C4-2B (cell line): ENCODE results near the gene SMG9.

ENCODE experiments used
- ZFX ChIP-seq: fragments of 450-650 bp; IDR thresholded peaks from 2 replicates; pipeline ENCODE4 v1.6.1; 2017
- TF ChIP-seq, protein P1 (sequence below): fragments of 450-650 bp; conservative IDR thresholded peaks from 2 replicates; pipeline ENCODE4 v1.5.1; 2017; ENCODE audit warnings: mild to moderate bottlenecking

DNA sequence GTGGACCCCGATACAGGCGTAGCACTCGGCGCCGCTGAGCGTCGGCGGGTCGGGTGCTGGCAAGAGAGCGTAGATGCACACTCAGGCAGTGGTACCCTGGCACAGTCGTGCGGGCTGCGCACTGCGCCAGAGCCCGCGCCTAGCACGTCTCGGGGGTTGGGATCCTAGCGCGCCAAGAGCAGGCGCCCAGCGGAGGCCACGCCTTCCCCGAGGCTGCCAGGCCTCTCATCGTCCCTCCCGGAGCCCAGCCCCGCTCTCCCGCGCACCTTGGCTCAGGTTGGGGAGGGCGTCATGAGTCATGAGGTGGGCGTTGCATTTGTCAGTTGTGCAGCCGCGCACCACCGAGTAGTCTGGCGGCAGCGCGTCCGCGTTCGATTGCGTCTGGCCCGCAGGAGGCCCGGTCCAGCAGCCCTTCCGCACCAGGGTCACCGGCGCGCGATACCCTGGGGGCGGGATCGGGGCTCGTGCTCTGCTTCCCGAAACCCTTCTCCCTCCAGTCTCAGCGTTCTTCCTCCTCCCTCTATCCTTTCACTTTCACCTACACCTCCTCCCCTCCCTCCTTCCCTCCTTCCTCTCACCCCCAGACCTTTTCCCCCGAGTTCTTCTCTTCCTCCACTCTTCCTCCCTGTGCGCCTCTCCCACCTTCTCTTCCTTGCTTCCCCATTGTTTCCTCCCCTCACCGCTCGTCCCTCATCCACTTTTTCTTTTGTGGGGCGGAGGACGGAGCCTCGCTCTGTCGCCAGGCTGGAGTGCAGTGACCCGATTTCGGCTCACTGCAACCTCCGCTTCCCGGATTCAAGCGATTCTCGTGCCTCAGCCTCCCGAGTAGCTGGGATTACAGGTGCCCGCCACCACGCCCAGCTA lies 44.0 kb upstream of the SMG9 start:
- TF ChIP-seq, protein P1, sequence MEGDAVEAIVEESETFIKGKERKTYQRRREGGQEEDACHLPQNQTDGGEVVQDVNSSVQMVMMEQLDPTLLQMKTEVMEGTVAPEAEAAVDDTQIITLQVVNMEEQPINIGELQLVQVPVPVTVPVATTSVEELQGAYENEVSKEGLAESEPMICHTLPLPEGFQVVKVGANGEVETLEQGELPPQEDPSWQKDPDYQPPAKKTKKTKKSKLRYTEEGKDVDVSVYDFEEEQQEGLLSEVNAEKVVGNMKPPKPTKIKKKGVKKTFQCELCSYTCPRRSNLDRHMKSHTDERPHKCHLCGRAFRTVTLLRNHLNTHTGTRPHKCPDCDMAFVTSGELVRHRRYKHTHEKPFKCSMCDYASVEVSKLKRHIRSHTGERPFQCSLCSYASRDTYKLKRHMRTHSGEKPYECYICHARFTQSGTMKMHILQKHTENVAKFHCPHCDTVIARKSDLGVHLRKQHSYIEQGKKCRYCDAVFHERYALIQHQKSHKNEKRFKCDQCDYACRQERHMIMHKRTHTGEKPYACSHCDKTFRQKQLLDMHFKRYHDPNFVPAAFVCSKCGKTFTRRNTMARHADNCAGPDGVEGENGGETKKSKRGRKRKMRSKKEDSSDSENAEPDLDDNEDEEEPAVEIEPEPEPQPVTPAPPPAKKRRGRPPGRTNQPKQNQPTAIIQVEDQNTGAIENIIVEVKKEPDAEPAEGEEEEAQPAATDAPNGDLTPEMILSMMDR: no peak
- no peak for TF ChIP-seq ZFX
